Tibial nerve (tissue), 4 donors: ENCODE results near the gene TKT.

Source experiments
- EP300 ChIP-seq, 2 donors: sonication (generic); formaldehyde crosslinking; IDR thresholded peaks; one replicate each; pipeline ENCODE4 v1.6.1; 2017; ENCODE audit warnings: antibody characterized with exemption in 2 of 2, mild to moderate bottlenecking in 1 of 2
- POLR2A ChIP-seq, 2 donors: fragments of 450-650 bp; IDR thresholded peaks; one replicate each; pipeline ENCODE4 v1.6.1; 2017; ENCODE audit warnings: antibody characterized with exemption in 2 of 2, mild to moderate bottlenecking in 2 of 2, moderate library complexity in 2 of 2
- TF ChIP-seq, protein P1 (sequence below), 5 experiments: fragments of 200-600 bp in 3 of 5; fragments of 450-650 bp in 2 of 5; sonication (generic) in 3 of 5; IDR thresholded peaks; one replicate each; pipeline ENCODE4 v1.5.1; 2016 to 2019; ENCODE audit warnings: antibody characterized with exemption in 5 of 5, mild to moderate bottlenecking in 3 of 5, moderate library complexity in 2 of 5

DNA sequence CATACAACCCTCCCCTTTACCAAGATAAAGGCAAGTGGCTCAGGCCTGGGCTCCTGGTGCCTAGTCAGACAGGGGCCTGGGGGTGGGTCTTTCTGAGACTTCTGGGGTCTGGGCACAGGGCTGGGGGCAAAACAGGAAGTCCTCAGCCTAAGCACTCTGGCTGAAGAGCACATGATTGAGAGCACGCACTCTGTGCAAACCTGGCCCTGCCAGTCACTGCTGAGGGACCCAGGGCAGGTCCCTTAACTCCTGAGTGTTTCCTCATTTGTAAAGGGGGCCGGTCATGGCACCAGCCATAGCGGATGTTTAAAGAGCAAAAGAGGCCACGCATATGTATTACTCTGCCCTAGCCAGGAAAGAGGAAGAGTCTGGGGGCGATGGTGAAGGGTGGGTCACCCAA, 16.0 kb downstream of the TKT start:
- TF ChIP-seq POLR2A (IDR thresholded peaks at IDR 0.05) (no peak), EP300 (IDR thresholded peaks at IDR 0.05) (no peak)
- TF ChIP-seq, protein P1, sequence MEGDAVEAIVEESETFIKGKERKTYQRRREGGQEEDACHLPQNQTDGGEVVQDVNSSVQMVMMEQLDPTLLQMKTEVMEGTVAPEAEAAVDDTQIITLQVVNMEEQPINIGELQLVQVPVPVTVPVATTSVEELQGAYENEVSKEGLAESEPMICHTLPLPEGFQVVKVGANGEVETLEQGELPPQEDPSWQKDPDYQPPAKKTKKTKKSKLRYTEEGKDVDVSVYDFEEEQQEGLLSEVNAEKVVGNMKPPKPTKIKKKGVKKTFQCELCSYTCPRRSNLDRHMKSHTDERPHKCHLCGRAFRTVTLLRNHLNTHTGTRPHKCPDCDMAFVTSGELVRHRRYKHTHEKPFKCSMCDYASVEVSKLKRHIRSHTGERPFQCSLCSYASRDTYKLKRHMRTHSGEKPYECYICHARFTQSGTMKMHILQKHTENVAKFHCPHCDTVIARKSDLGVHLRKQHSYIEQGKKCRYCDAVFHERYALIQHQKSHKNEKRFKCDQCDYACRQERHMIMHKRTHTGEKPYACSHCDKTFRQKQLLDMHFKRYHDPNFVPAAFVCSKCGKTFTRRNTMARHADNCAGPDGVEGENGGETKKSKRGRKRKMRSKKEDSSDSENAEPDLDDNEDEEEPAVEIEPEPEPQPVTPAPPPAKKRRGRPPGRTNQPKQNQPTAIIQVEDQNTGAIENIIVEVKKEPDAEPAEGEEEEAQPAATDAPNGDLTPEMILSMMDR (IDR thresholded peaks at IDR 0.05): no peak
